ENCODE data around the gene CFAP43.

Gene CFAP43

GRCh38 chr10:104088239-104088638 is 143.9 kb downstream of the CFAP43 start:
- no peak for DNase-seq

GRCh38 chr10:104085801-104086400 is 146.3 kb downstream of the CFAP43 start, which contains the start of gene COL17A1:
Gene COL17A1, minus strand, starts transcription at chr10:104085880. Its CDS starts 5,207 bp downstream, at chr10:104080673.
- DNase-seq = no peak

- DNase-seq = no peak
These were observed 147.6 kb downstream of the CFAP43 start for GRCh38 chr10:104084482-104085142.

GRCh38 chr10:104081998-104082397 is 150.2 kb downstream of the CFAP43 start:
- DNase-seq = no peak

GRCh38 chr10:104080762-104081161 is 151.4 kb downstream of the CFAP43 start:
- no peak for DNase-seq
